Stimulated activated CD8-positive, alpha-beta memory T cell treated with anti-CD3 and anti-CD28 coated beads, Interleukin-12 subunit alpha, Interleukin-12 subunit beta, amount 100 ng/mL, for 4 hours (primary cell): Measurements from ENCODE around the gene LAX1.
"Not testable (repeated sequence)": the region's sequence is repeated elsewhere in the genome, so short reads cannot be mapped to it uniquely, and the experiment has no call there.

Source experiments
- DNase-seq: peaks from one replicate; pipeline ENCODE4 v3.0.0-alpha.2; 2020; ENCODE audit warnings: low read depth

The LAX1 gene

DNA sequence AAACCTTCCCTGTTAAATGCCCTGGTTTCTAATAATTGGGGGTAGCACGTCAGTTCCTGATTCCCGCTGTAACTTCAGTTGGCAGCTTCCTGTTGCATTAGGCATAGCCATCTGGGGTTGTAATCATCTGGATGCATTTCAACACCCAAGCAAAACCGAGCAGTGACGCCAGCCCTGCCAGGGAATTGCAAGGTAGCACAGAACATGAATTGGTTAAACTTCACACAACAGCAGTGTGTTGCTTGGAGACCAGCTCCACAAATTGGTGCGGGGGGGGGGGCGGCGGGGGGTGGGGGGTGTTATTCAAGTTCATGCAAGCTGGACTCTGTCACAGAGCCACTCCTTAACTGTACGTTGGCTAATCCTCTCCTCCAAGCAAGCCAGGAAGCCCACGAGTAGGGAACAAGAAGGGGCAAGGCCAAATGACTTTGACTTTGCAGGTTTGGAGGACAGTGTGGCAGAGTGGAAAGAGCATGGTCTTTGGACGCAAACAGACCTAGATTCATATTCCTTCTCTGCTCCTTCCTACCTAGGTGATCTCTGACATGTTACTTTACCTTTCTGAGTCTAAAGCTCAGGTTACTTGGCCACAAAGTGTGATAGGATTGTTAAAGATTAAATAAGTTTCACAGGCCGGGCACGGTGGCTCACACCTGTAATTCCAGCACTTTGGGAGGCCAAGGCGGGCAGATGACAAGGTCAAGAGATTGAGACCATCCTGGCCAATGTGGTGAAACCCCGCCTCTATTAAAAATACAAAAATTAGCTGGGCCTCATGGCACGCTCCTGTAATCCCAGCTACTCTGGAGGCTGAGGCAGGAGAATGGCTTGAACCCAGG, 4.7 kb downstream of the LAX1 start:
- no peak for DNase-seq

DNA sequence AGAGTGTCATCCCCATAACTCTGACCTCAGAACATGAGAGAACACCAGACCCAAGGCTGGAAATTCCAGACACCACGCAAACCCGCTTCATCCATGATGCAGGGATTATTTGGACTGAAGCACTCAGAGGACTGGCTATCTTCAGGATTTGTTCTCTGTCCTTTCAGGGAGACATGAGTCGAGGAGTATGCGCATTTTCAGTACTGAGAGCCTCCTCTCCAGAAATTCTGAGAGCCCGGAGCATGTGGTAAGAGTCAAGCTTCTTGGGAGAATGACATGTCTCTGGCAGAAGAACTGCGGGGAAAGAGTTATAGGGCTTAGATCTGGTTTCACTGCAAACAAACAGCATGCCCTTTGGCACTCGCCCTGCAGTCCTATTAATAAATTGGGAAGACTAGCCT, 6.9 kb downstream of the LAX1 start:
- no peak for DNase-seq

DNA sequence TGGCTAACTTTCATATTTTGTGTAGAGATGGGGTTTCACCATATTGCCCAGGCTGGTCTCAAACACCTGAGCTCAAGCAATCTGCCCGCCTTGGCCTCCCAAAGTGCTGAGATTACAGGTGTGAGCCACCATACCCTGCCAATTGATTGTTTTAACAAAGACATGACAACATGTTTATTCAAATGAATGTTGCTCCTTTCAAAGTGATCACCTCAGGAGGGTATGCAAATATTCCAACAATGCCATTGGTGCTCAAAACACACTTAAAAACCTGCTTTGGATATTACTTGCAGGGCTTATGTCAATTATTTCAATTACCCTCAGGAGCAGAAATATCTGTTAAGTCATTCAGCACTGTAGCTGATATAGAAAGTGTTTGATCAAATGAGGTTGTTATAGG, 7.9 kb downstream of the LAX1 start:
- no peak for DNase-seq

DNA sequence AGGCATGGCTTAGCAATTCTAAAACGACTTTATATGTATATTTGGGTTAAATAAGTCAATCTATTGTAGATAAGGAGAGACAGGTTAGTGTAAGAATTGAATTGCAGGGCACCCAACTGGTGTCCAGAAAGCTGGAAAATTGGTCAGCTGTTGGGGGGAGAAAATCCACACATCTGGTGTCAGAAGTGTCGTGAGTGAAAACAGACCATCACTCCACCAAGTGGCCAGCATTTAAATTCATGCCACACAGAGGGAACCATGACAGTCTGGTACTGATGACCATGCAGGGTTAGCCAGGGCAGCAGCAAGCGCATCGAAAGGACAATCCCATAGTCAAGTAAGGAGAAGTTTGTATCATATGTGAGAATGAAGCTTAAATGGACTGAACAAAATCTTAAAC, 11.7 kb downstream of the LAX1 start:
- DNase-seq: no peak

DNA sequence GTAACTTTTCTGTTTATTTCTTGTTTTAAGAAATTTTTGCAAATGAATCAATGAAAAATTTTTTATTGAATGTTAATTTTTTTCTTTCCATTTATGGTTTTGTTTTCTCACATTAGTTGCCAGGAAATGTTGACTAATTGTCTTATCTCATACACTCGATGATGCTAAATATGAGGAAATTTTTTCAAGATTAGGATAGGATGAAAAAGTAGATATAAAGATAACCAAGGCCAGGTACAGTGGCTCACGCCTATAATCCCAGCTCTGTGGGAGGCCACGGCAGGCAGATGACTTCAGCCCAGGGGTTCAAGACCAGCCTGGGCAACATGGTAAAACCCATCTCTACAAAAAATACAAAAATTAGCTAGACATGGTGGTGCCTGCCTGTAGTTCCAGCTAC, 12.6 kb downstream of the LAX1 start:
- DNase-seq: no peak

DNA sequence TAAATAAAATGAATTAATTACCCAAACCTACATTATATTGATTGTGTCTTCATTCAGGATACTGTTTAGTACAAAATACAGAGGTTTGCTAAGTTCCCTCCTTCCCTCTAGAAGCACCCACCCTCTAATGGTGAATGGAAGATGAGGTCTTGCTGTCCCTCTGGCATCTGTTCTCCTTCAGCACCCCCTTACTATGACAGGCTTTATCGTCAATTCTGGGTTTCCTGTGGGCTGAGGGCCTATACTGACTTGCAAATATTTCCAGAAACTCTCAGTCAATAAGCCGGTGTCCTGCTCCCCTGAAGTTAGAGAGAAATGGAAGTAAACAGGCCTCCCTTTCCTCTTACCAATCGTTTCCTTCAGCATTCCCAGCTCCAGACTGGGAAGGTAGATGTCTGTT, 13.2 kb downstream of the LAX1 start:
- no peak for DNase-seq

DNA sequence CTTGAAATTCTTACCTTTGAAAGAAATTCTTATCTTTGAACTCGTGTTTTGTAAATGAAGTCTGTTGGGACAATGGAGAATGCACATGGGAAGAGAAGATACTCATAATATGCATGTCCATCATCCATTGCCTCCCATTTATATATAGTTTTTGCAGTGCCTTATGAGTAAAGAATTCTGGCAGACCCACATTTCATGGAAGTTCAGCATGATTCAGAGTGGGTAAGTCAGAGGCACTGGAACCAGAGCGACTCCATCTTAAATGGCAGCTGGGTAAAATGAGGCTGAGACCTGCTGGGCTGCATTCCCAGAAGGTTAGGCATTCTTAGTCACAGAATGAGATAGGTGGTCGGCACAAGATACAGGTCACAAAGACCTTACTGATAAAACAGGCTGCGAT, 13.8 kb downstream of the LAX1 start:
- no peak for DNase-seq

DNA sequence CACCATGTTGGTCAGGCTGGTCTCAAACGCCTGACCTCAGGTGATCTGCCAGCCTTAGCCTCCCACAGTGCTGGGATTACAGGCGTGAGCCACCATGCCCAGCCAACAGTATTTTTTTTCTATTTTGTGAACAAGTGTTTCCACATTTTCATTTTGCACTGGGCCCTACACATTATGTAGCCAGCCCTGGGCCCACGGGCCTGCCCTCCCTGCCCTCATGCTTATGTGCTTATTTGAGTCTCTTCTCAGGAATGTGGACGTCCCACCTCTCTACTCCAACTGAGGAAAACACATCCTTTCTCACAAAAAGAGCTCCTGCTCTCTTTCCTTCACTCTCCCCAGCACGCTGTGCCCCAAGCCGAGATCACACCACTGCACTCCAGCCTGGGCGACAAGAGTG, 17.0 kb downstream of the LAX1 start:
- DNase-seq: no peak

DNA sequence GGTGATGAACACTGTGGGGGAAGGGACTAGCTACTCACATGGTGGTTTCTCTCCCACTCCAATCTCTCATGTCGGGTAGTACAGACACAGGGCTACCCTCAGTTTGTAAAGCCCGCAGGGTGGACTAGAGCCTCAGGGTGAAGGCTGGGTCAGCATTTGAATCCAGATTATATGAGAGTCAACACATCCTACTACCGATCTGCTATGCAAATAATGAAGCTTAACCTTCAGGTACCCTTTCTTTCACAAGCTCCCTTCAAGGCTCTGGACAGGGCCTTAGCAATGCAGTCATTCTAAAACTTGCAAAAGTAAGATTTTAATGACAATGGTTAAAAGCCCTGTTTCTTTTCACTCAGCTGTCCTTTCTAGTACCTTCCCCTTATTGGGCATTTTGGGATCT, 25.0 kb downstream of the LAX1 start:
- DNase-seq: no peak

DNA sequence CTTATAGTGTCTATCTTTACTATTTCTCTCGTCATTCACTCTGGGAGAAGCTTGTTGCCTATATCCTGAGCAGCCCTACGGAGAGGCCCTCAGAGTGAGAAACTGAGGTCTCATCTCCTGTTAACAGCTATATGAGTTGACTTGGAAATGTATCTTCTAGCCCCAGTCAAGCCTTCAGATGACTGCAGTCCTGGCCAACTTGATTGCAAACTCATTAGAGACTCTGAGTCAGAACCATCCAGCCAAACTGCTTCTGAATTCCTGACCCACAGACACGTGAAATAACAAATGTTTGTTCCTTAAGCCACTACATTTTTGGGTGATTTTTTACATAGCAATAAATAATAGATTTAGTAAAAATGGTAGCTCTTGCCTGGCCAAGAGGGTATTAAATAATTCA, 26.5 kb downstream of the LAX1 start:
- no peak for DNase-seq

DNA sequence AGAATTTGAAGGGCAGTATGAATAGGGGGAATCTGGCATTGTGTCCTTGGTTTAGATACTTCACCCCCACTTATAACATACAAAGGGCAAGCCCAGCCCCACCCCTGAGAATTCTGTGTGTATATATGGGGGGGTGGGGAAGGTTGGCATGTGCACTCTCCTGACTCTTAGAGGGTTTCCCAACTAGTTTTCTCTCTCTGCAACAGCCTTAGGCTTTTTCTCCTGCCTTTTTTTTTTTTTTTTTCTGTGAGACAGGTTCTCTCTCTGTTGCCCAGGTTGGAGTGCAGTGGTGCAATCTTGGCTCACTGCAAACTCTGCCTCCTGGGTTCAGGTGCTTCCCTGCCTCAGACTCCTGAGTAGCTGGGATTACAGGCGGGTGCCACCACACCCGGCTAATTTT, 27.5 kb downstream of the LAX1 start:
- no peak for DNase-seq

DNA sequence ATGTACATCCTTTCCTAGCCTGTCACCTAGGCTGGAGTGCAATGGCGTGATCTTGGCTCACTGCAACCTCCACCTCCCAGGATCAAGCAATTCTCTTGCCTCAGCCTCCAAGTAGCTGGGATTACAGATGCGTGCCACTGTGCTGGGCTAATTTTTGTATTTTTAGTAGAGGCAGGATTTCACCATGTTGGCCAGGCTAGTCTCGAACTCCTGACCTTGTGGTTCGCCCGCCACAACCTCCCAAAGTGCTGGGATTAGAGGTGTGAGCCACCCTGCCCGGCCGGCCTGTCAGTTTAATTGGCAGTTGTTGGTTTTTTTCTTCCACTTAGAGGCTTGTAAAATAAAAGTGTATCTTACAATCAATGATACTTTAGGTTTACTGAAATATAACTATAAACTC, 28.6 kb downstream of the LAX1 start:
- DNase-seq: not testable (repeated sequence)

DNA sequence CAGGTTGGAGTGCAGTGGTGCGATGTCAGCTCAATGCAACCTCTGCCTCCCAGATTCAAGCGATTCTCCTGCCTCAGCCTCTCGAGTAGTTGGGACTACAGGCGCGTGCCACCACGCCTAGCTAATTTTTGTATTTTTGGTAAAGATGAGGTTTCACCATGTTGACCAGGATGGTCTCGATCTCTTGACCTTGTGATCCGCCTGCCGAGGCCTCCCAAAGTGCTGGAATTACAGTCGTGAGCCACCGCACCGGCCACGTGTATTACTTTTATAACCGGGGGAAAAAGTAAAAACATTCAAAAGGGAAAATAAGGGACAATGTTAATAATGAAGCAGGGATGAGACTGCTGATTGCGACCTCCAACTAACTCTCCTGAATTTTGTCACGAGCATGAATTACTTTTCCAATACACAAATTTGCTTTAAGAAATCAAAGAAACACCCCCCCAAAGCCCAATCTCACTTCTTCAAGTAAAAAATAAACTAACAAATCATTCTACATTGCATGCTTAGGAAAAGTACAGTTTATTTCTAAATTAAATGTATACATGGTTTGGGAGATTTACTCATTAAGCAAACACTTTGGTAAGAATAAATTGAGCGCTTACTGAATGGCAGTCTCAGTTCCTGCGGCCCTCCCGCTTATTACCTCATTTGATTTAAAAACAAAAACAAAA, 29.9 kb downstream of the LAX1 start:
- DNase-seq: no peak

DNA sequence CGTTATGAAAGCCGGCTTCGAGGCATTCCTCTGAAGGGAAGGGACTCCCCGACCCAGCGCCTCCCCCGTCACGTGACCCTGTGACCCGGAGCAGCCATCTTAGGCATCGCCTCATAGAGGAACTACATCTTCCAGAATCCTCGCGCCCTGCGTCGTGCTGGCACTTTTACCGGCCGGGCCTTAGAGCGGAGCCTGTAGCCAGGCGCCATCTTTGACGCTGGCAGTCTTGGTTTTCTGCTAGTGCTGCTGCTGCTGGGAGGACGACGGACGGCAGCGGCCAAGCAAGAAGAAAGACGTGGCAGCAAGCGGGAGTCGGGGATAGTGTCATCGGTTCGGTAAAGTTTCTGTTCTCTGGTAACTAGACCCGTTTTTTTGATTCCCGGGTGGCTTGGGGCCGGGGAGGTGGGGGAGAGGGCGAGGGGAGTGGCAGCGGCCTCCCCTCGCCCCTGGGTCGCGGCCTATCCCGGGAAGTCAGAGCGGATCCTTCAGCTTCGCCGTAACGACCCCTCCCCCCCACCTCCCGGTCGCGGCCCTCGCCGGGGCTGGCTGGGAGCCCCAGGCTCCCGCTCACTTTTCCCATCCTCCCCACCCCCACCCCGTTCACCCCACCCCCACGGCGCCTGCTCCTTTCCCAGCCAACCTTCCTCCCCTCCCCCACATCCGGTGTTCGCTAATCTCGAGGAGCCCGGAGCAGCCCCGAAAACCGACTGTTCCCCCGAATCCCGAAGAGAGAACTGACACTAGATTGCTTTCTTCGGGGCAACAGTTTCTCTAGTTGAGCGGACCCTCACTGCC, 30.7 kb downstream of the LAX1 start, which contains the start of the genes ZBED6 and ZC3H11A:
Gene ZBED6, plus strand, starts transcription at position 183 of the 795 bp plus-strand sequence. CDS start 1,900 bp downstream, outside the sequence.
Gene ZC3H11A, plus strand, starts transcription at position 183 of the 795 bp plus-strand sequence. CDS start 21,448 bp downstream, outside the sequence.
- DNase-seq: peak; percentile 96

DNA sequence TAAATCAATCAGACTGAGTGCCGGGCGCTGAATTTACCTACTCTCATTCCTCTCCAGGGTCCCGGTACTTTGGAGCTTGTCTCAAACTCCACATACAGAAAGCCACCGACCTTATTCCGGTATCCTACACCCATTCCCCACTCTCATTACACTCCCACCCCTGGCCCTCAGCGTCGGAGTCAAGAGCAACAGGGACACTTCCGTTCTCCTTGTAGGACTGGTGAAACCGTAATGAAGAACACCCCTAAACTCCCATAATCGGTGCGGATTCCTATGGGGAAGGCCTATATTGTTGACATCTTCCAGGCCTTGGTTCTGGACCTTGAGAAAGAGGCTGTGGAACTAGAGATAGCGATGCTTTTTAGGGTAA, 31.2 kb downstream of the LAX1 start:
- peak; percentile 6 for DNase-seq

DNA sequence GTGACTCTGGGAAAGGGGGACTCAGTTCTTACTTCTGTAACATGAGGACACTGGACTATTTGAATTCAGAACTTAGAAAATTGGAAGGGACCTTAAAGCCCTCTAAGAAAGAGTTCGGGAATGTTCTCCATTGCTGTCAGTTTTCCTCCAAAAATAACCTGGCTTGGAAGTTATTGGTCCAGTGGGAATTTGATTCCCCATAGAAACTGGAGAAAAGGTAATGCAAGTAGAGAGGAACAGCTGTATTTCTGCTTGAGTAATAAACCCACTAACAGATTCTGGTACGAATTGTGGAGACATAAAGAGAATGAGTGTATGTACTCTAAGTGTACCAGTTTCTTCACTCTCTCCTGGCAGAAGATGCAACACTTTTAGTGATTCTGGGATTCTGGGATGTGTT, 32.2 kb downstream of the LAX1 start:
- DNase-seq: no peak

DNA sequence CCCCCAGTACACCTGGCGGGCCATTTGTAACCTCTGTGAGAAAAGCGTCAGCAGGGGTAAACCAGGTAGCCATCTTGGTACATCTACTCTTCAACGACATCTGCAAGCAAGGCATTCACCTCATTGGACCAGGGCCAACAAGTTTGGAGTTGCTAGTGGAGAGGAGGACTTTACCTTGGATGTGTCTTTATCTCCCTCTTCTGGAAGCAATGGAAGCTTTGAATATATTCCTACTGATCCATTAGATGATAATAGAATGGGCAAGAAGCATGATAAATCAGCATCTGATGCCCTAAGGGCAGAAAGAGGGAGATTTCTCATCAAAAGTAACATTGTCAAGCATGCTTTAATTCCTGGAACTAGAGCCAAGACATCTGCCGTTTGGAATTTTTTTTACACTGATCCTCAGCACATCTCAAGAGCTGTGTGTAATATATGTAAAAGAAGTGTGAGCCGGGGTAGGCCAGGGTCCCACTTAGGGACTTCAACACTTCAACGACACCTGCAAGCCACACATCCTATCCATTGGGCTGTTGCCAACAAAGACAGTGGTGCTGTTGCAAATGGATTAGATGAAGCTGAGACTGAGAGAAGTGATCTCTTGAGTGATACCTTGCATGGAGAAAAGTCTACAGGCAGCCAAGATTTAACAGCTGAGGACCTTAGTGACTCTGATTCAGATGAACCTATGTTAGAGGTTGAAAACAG, 33.1 kb downstream of the LAX1 start:
- no peak for DNase-seq

DNA sequence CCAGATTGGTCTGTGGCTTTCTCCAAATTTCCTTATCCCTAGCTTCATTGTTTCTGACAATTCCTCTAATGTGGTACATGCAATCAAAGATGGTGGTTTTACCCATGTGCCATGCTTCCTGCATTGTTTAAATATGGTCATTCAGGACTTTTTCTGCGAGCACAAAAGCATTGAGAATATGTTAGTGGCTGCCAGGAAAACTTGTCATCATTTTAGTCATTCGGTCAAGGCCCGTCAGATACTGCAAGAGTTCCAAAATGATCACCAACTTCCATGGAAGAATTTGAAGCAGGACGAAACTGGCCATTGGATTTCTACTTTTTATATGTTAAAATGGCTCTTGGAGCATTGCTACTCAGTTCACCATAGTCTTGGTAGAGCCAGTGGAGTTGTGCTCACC, 34.2 kb downstream of the LAX1 start:
- DNase-seq: no peak

DNA sequence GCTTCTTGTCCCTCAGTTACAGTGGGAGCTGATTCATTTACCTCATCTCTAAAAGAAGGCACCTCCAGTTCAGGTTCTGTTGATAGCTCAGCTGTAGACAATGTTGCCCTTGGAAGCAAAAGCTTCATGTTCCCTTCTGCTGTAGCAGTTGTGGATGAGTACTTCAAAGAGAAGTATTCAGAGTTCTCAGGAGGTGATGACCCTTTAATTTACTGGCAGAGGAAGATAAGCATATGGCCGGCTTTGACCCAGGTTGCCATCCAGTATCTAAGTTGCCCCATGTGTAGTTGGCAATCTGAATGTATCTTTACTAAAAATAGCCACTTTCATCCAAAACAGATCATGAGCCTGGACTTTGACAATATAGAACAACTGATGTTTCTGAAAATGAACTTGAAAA, 35.0 kb downstream of the LAX1 start:
- no peak for DNase-seq

DNA sequence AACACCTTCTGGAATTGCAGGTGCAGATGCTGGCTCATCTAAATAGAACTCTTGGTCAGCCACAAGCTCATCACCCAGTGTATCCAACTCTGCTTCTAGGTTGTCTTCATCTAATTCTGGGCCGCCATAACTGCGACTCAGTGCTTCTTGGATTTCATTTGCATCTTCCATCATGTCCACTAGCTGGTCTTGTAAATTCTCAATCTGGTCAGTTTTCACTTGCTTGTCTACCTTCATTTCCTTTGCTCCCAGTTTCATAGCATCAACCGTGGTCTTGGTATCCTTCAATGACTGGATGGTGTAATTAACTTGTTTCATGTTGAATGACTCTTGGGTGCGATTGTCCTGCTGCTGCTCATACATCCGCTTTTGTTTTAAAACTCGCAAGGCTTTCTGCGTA, 40.7 kb downstream of the LAX1 start:
- DNase-seq: no peak

DNA sequence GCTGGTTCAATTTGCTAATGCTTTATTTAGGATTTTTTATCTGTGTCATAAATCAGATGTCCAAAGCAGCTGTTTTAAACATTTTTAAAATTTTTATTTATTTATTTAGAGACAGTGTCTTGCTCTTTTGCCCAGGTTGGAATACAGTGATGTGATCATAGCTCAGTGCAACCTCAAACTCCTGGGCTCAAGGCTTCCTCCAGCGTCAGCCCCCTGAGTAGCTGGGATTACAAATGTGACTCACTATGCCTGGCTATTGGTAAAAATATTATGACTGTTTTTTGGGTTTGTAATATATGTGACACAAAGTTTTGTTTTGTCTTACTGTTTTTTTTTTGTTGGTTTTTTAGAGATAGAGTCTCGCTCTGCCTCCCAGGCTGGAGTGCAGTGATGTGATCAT, 42.2 kb downstream of the LAX1 start:
- DNase-seq: no peak
